ENCODE results near the gene KCTD11. TPM values are rescaled to one million over a fixed set of nuclear protein-coding genes. Genes with fewer than 3 reads are reported as not detected.

The KCTD11 gene
- total and polyA plus RNA-seq, 2 of the 13 experiments (the other 11 are each of a cell fraction or from before 2014, with no cell fraction given), result 1.6 to 2.6 TPM

DNA sequence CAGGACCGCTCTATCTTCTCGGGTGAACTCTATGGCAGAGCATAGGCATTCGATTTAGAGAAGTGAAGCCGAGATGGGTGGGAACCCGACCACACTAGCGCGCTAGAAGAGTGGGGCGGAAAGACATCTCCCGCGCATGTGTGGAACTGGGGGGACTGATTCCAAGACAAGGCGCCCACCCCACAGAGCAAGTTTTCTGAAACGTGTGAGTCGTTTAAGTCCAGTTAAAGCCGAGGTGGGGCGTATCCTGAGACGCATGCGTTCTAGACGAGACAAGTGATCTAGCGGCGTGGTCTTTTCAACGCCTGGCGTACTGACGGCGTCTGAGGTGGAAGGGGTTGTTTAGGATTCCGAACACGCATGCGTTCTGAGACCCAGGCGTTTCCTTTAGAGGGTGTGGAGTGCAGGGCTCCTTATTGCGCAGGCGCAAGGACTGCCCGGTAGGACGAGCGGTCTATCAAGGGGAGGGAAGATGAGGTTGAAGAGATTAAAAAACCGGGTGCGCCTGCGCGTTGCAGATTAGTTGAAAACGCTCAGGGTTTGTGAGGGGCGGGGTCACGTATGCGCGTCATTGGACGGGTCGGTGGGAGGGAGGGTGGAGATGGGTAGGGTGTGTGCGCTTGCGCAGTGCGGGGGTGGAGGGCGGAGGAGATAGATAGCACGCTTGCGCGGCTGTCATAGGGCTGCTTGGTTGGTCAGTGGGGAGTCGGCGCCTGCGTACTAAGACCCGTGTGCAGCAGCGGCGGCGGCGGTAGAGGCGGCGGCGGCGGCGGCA, 44.9 kb upstream of the KCTD11 start, which contains the start of gene EIF5A (continued):
- TF ChIP-seq HOMEZ (CRISPR knock-in tag; IDR thresholded peaks at IDR 0.05; ENCODE audit: low read depth) (peak; percentile 49; the same call in 1 of the 2 replicates), MXI1 (IDR thresholded peaks at IDR 0.05; ENCODE audit: borderline replicate concordance, low read depth, low read length) (peak; percentile 78; the same call in 2 of the 3 replicates), ZNF367 (CRISPR knock-in tag; IDR thresholded peaks at IDR 0.05; ENCODE audit: borderline replicate concordance) (no peak), ZNF124 (CRISPR knock-in tag; IDR thresholded peaks at IDR 0.05) (no peak), HOXA5 (CRISPR knock-in tag; IDR thresholded peaks at IDR 0.05) (no peak), THAP11 (CRISPR knock-in tag; IDR thresholded peaks at IDR 0.05) (peak; percentile 85), SUZ12 (IDR thresholded peaks at IDR 0.05; ENCODE audit: low read depth, low read length) (no peak), CC2D1A (CRISPR knock-in tag; IDR thresholded peaks at IDR 0.05) (no peak), ATAD3A (CRISPR knock-in tag; IDR thresholded peaks at IDR 0.05) (no peak), ATF7-NPFF (CRISPR knock-in tag; IDR thresholded peaks at IDR 0.05; ENCODE audit: low read depth) (no peak; the same call in 1 of the 2 replicates), ZNF761 (CRISPR knock-in tag; conservative IDR thresholded peaks at IDR 0.05) (peak; percentile 59; the same call in 1 of the 2 replicates), ZNF34 (CRISPR knock-in tag; IDR thresholded peaks at IDR 0.05; ENCODE audit: borderline replicate concordance) (0 out of 2 replicates have a peak, but pooled peaks have one; percentile 74), ZFY (CRISPR knock-in tag; IDR thresholded peaks at IDR 0.05) (no peak), ZNF747 (CRISPR knock-in tag; IDR thresholded peaks at IDR 0.05; ENCODE audit: borderline replicate concordance) (no peak; the same call in 1 of the 2 replicates), ZFP1 (CRISPR knock-in tag; IDR thresholded peaks at IDR 0.05) (no peak), HES4 (CRISPR knock-in tag; IDR thresholded peaks at IDR 0.05; ENCODE audit: borderline replicate concordance) (no peak)
- TF ChIP-seq, protein P1, sequence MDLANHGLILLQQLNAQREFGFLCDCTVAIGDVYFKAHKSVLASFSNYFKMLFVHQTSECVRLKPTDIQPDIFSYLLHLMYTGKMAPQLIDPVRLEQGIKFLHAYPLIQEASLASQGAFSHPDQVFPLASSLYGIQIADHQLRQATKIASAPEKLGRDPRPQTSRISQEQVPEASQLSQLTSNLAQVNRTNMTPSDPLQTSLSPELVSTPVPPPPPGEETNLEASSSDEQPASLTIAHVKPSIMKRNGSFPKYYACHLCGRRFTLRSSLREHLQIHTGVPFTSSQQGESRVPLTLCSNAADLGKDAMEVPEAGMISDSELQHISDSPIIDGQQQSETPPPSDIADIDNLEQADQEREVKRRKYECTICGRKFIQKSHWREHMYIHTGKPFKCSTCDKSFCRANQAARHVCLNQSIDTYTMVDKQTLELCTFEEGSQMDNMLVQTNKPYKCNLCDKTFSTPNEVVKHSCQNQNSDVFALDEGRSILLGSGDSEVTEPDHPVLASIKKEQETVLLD (CRISPR knock-in tag; IDR thresholded peaks at IDR 0.05; ENCODE audit: low read depth), result peak; percentile 55; the same call in 1 of the 2 replicates
- TF ChIP-seq, protein P2, sequence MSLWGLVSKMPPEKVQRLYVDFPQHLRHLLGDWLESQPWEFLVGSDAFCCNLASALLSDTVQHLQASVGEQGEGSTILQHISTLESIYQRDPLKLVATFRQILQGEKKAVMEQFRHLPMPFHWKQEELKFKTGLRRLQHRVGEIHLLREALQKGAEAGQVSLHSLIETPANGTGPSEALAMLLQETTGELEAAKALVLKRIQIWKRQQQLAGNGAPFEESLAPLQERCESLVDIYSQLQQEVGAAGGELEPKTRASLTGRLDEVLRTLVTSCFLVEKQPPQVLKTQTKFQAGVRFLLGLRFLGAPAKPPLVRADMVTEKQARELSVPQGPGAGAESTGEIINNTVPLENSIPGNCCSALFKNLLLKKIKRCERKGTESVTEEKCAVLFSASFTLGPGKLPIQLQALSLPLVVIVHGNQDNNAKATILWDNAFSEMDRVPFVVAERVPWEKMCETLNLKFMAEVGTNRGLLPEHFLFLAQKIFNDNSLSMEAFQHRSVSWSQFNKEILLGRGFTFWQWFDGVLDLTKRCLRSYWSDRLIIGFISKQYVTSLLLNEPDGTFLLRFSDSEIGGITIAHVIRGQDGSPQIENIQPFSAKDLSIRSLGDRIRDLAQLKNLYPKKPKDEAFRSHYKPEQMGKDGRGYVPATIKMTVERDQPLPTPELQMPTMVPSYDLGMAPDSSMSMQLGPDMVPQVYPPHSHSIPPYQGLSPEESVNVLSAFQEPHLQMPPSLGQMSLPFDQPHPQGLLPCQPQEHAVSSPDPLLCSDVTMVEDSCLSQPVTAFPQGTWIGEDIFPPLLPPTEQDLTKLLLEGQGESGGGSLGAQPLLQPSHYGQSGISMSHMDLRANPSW (CRISPR knock-in tag; IDR thresholded peaks at IDR 0.05; ENCODE audit: borderline replicate concordance), result no peak
- TF ChIP-seq, protein P3, sequence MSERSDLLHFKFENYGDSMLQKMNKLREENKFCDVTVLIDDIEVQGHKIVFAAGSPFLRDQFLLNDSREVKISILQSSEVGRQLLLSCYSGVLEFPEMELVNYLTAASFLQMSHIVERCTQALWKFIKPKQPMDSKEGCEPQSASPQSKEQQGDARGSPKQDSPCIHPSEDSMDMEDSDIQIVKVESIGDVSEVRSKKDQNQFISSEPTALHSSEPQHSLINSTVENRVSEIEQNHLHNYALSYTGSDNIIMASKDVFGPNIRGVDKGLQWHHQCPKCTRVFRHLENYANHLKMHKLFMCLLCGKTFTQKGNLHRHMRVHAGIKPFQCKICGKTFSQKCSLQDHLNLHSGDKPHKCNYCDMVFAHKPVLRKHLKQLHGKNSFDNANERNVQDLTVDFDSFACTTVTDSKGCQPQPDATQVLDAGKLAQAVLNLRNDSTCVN (CRISPR knock-in tag; IDR thresholded peaks at IDR 0.05; ENCODE audit: borderline replicate concordance), result no peak
- TF ChIP-seq, protein P4, sequence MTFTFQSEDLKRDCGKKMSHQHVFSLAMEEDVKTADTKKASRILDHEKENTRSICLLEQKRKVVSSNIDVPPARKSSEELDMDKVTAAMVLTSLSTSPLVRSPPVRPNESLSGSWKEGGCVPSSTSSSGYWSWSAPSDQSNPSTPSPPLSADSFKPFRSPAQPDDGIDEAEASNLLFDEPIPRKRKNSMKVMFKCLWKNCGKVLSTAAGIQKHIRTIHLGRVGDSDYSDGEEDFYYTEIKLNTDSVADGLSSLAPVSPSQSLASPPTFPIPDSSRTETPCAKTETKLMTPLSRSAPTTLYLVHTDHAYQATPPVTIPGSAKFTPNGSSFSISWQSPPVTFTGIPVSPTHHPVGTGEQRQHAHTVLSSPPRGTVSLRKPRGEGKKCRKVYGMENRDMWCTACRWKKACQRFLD (CRISPR knock-in tag; IDR thresholded peaks at IDR 0.05; ENCODE audit: borderline replicate concordance), result 0 out of 2 replicates have a peak, but pooled peaks have one; percentile 21
